Upper lobe of right lung (tissue), 1 donor: ENCODE results near the gene LRRIQ3. TPM values are rescaled to one million over a fixed set of nuclear protein-coding genes. Genes with fewer than 3 reads are reported as not detected.
"Not testable (repeated sequence)": the region's sequence is repeated elsewhere in the genome, so short reads cannot be mapped to it uniquely, and the experiment has no call there.

Experiments used
- ATAC-seq: fragments of 200-7000 bp; cut with Tn5 transposase; one replicate; pipeline ENCODE4 v1.9.1; 2020; ENCODE audit warnings: mild to moderate bottlenecking, moderate library complexity
- DNase-seq: peaks from one replicate; pipeline ENCODE4 v3.0.0-alpha.2; 2020
- H3K27ac ChIP-seq: fragments of 200-600 bp; one replicate; pipeline ENCODE4 v1.8.0; 2022
- H3K27me3 ChIP-seq: fragments of 200-600 bp; one replicate; pipeline ENCODE4 v1.8.0; 2022; ENCODE audit warnings: mild to moderate bottlenecking
- H3K36me3 ChIP-seq: fragments of 200-600 bp; one replicate; pipeline ENCODE4 v1.8.0; 2022
- H3K4me1 ChIP-seq: fragments of 200-600 bp; one replicate; pipeline ENCODE4 v1.8.0; 2022
- H3K4me3 ChIP-seq: fragments of 200-600 bp; one replicate; pipeline ENCODE4 v1.8.0; 2022; ENCODE audit warnings: mild to moderate bottlenecking
- H3K9me3 ChIP-seq: fragments of 200-600 bp; one replicate; pipeline ENCODE4 v1.8.0; 2022
- CTCF ChIP-seq: fragments of 200-600 bp; IDR thresholded peaks from one replicate; pipeline ENCODE4 v1.8.0; 2022; ENCODE audit warnings: antibody characterized with exemption
- intact Hi-C: fragments of 100-400 bp; cut with DNase I; formaldehyde crosslinking; loops from one replicate; pipeline ENCODE4 v1.11.0; 2022
- total RNA-seq: library from RNA; stranded (reverse); fragmentation: NEBNext Ultra II Directional; extraction: Animal tissue kit (Norgen Biotek cat#: 25700); gene quantifications from one replicate; pipeline ENCODE4 v1.2.1, GENCODE V29; 2021
- donor health status: DM: no; HTN: yes; CAD: no; lungs with severe emphysema.

LRRIQ3 gene
- total RNA-seq, 1 donor from 2014 or later = 0.67 TPM

- TF ChIP-seq CTCF = no peak
- Histone ChIP-seq H3K9me3 (no peaks in the 10 kb centered on the region), H3K36me3 (no peaks in the 10 kb centered on the region), H3K27me3 (no peaks in the 10 kb centered on the region), H3K27ac (no peak overlapping the region), H3K4me1 (no peaks in the 10 kb centered on the region), H3K4me3 (no peak overlapping the region)
- intact Hi-C loops = no loop called here
- ATAC-seq (no peak), DNase-seq (no peak)
These were observed 35.6 kb downstream of the LRRIQ3 start for GRCh38 chr1:74162333-74162732.

- intact Hi-C loops = no loop called here
- TF ChIP-seq CTCF = no peak
These were observed 36.5 kb downstream of the LRRIQ3 start for GRCh38 chr1:74161497-74161896.

DNA sequence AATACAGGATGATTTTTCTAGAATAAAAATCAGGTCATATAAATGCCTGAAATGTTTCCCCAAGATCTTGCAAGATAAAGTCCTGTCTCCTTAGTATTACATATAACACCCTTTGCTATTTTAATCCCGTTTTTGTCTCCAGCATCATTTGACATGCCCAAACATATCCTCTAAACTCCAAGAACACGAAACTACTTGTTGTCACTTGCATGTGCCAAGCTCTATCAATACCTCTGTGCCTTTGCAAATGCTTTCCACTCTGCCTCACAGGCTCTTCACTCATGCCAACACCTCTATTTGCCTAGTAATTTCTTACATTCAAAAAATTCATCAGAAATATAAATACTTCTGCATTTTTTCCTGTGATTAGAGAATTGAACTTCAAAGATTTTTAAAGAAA, 37.9 kb downstream of the LRRIQ3 start:
- no peak for TF ChIP-seq CTCF
- Histone ChIP-seq H3K9me3 (no peaks in the 10 kb centered on the region), H3K4me1 (no peaks in the 10 kb centered on the region), H3K4me3 (no peak overlapping the region), H3K27me3 (no peaks in the 10 kb centered on the region), H3K27ac (no peak overlapping the region), H3K36me3 (no peaks in the 10 kb centered on the region)
- ATAC-seq (no peak), DNase-seq (no peak)
- intact Hi-C loops = no loop called here

More at GRCh38 chr1:74161497-74161896, 36.5 kb downstream of the LRRIQ3 start:
- Histone ChIP-seq H3K9me3 (no peaks in the 10 kb centered on the region), H3K27ac (no peak overlapping the region), H3K36me3 (no peaks in the 10 kb centered on the region), H3K4me1 (no peaks in the 10 kb centered on the region), H3K27me3 (no peaks in the 10 kb centered on the region), H3K4me3 (no peak overlapping the region)
- ATAC-seq (no peak), DNase-seq (no peak)

DNA sequence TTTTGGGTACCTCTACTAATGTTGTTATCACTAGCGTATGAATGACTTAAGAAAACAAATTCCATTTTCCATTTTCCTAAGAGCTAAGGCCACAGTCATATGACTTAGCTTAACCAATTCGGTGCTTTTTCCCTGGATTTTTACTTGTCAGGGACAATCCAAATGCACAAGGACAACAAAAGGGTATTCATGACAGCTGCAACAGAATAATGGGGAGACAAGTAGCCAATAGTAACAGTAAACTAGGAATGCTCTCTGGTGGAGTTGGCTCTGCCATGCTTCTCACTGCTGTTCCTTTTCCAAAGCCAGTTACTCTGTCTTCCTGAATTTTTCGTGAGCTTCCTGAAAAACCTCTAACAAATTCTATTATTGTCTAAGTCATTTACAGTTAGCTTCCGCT, 52.9 kb downstream of the LRRIQ3 start:
- intact Hi-C loops = no loop called here
- ATAC-seq = no peak
- H3K4me3 ChIP-seq = no peak overlapping the region

DNA sequence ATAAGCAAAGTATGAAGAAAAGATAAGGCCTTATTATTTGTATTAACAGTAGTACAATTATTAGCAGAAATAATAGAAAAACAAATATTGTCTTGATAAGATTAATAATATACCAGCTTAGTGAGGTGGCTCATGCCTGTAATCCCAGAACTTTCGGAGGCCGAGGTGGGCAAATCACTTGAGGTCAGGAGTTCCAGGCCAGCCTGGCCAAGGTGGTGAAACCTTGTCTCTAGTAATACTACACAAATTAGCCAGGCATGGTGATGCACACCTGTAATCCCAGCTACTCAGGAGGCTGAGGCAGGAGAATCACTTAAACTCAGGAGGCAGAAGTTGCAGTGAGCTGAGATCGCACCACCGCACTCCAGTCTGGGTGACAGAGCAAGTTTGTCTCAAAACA, 80.6 kb downstream of the LRRIQ3 start:
- H3K4me1 ChIP-seq, H3K27ac ChIP-seq, ATAC-seq, H3K36me3 ChIP-seq, H3K9me3 ChIP-seq, H3K27me3 ChIP-seq, intact Hi-C loops, H3K4me3 ChIP-seq, DNase-seq: not testable (repeated sequence)

More for the DNA sequence above, 52.9 kb downstream of the LRRIQ3 start:
- no peak for TF ChIP-seq CTCF
- no peaks in the 10 kb centered on the region for H3K9me3 ChIP-seq
- no peak for DNase-seq
- no peak overlapping the region for H3K27ac ChIP-seq
- H3K36me3 ChIP-seq = no peaks in the 10 kb centered on the region
- H3K27me3 ChIP-seq = no peaks in the 10 kb centered on the region
- H3K4me1 ChIP-seq = no peaks in the 10 kb centered on the region

DNA sequence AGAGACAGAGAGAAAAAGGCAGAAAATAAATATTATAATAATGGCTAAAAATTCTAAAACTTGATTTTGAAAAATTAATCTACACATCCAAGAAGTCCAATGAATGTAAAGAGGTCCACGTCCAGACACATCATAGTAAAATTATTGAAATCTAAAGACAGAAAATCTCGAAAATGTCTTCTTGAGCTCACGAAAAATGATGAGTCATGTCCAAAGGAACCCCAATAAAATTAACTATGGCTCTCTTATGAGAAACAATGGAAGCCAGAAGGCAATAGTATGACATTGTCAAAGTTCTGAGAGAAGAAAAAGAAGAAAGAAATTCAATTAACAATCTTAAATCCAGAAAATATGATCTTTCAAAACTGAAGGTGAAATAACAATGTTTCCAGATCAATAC, 84.6 kb downstream of the LRRIQ3 start:
- no peak for ATAC-seq
- Histone ChIP-seq H3K4me1 (no peaks in the 10 kb centered on the region), H3K27ac (no peak overlapping the region), H3K9me3 (no peaks in the 10 kb centered on the region), H3K4me3 (no peak overlapping the region), H3K36me3 (no peaks in the 10 kb centered on the region), H3K27me3 (no peaks in the 10 kb centered on the region)
- intact Hi-C loops = no loop called here
- no peak for DNase-seq
- no peak for TF ChIP-seq CTCF
